HepG2 (cell line): ENCODE measurements around the gene MED13L.

Experiments
- CTCF ChIP-seq: sonication (generic); formaldehyde crosslinking; IDR thresholded peaks from 2 replicates; pipeline ENCODE4 v1.5.0; 2020; ENCODE audit warnings: mild to moderate bottlenecking, missing genetic modification reagents, moderate library complexity
- FOSL2 ChIP-seq: sonication (generic); formaldehyde crosslinking; IDR thresholded peaks from 2 replicates; pipeline ENCODE4 v1.4.0; 2020; ENCODE audit warnings: missing genetic modification reagents
- NFYB ChIP-seq: sonication (generic); formaldehyde crosslinking; IDR thresholded peaks from 2 replicates; pipeline ENCODE4 v1.4.0; 2020; ENCODE audit warnings: missing genetic modification reagents
- SMAD3 ChIP-seq: sonication (generic); formaldehyde crosslinking; IDR thresholded peaks from 2 replicates; pipeline ENCODE4 v1.4.0; 2020; ENCODE audit warnings: missing genetic modification reagents
- ZNF670 ChIP-seq: sonication (generic); formaldehyde crosslinking; IDR thresholded peaks from 2 replicates; pipeline ENCODE4 v1.8.0; 2022; ENCODE audit warnings: mild to moderate bottlenecking, missing genetic modification reagents, borderline replicate concordance

GRCh38 chr12:115973066-115973465 lies 304.4 kb downstream of the MED13L start:
- TF ChIP-seq ZNF670 (CRISPR knock-in tag) (no peak), SMAD3 (no peak), NFYB (CRISPR knock-in tag) (no peak), FOSL2 (CRISPR knock-in tag) (no peak), CTCF (CRISPR knock-in tag) (no peak)
